B cell (primary cell): ENCODE measurements around the gene RANBP10. TPM values are rescaled to one million over a fixed set of nuclear protein-coding genes. Genes with fewer than 3 reads are reported as not detected.

Source experiments
- ATAC-seq: fragments of 200-7000 bp; cut with Tn5 transposase; one replicate; pipeline ENCODE4 v1.10.0; 2021; ENCODE audit warnings: low read depth, mild to moderate bottlenecking, moderate number of reproducible peaks, moderate library complexity
- CTCF ChIA-PET: fragments of 350-600 bp; sonication (Branson Sonifier 250); formaldehyde crosslinking; loops from one replicate; lab custom pipeline; 2021; ENCODE audit warnings: antibody characterized with exemption, inconsistent platforms; lab: Charles Lee
- POLR2A ChIA-PET: fragments of 350-600 bp; sonication (Branson Sonifier 250); formaldehyde crosslinking; loops from one replicate; lab custom pipeline; 2021; ENCODE audit warnings: antibody characterized with exemption; lab: Charles Lee
- DNase-seq: peaks from one replicate; pipeline ENCODE4 v3.0.0; 2013
- H2AFZ ChIP-seq: 2 replicates; pipeline ENCODE4 v1.6.1; 2012; ENCODE audit warnings: mild to moderate bottlenecking, low read depth, low read length; ENCODE audit not compliant: insufficient read depth, poor library complexity, severe bottlenecking
- H3K27ac ChIP-seq, 2 donors: 1 replicate in 1 of 2; 2 replicates in 1 of 2; pipeline ENCODE4 v1.5.1; 2012 to 2013; ENCODE audit warnings: low read length in 2 of 2, mild to moderate bottlenecking in 2 of 2, moderate library complexity in 1 of 2
- H3K27me3 ChIP-seq, 4 experiments: fragments of 200-600 bp in 1 of 4; sonication (generic) in 1 of 4; replicated peaks in 1 of 4; 1 replicate in 2 of 4; 2 replicates in 2 of 4; pipeline versions ENCODE4 v1.6.1 to v1.7.0; 2013 to 2016; ENCODE audit warnings: low read length in 3 of 4, mild to moderate bottlenecking in 2 of 4, mixed read lengths in 1 of 4, moderate library complexity in 1 of 4; ENCODE audit not compliant: insufficient read depth in 4 of 4, control insufficient read depth in 3 of 4; ENCODE audit errors: control extremely low read depth in 1 of 4
- H3K36me3 ChIP-seq, 2 experiments: replicated peaks in 1 of 2; 1 replicate in 1 of 2; 2 replicates in 1 of 2; pipeline versions ENCODE4 v1.6.1 to v1.7.1; 2013; ENCODE audit warnings: low read length in 1 of 2; ENCODE audit not compliant: insufficient read depth in 2 of 2, control insufficient read depth in 1 of 2; ENCODE audit errors: control extremely low read depth in 1 of 2, extremely low read depth in 1 of 2
- H3K4me1 ChIP-seq, 2 donors: fragments of 200-600 bp in 1 of 2; sonication (generic) in 1 of 2; 1 replicate in 1 of 2; 2 replicates in 1 of 2; pipeline versions ENCODE4 v1.5.1 to v1.6.1; 2013 to 2017; ENCODE audit warnings: low read length in 2 of 2; ENCODE audit not compliant: control insufficient read depth in 2 of 2, insufficient read depth in 2 of 2
- H3K4me2 ChIP-seq: replicated peaks from 2 replicates; pipeline ENCODE3; 2012; ENCODE audit warnings: mild to moderate bottlenecking, low read depth, low read length; ENCODE audit not compliant: poor library complexity, severe bottlenecking
- H3K4me3 ChIP-seq, 5 experiments: fragments of 200-600 bp in 1 of 5; sonication (generic) in 1 of 5; 1 replicate in 3 of 5; 2 replicates in 2 of 5; pipeline versions ENCODE4 v1.5.1 to v1.7.0; 2011 to 2016; ENCODE audit warnings: low read length in 4 of 5, mild to moderate bottlenecking in 4 of 5, low read depth in 2 of 5, control low read depth in 1 of 5, moderate library complexity in 1 of 5; ENCODE audit not compliant: insufficient read depth in 1 of 5; ENCODE audit errors: control extremely low read depth in 1 of 5, extremely low read depth in 1 of 5
- H3K79me2 ChIP-seq: fragments of 200-600 bp; sonication (generic); one replicate; pipeline ENCODE4 v1.6.0; 2016; ENCODE audit warnings: low read length; ENCODE audit not compliant: control insufficient read depth, insufficient read depth
- H3K9ac ChIP-seq: fragments of 200-600 bp; sonication (generic); 2 replicates; pipeline ENCODE4 v1.6.1; 2017; ENCODE audit warnings: mild to moderate bottlenecking, low read length, moderate library complexity
- H3K9me3 ChIP-seq, 3 donors: one replicate each; pipeline versions ENCODE4 v1.6.1 to v1.7.1; 2013; ENCODE audit warnings: low read length in 2 of 3; ENCODE audit not compliant: control insufficient read depth in 2 of 3, insufficient read depth in 1 of 3; ENCODE audit errors: control extremely low read depth in 1 of 3
- H4K20me1 ChIP-seq: 2 replicates; pipeline ENCODE4 v1.6.0; 2012; ENCODE audit warnings: mild to moderate bottlenecking, low read length; ENCODE audit not compliant: insufficient read depth, control insufficient read depth, poor library complexity, severe bottlenecking
- H3K27ac Mint-ChIP-seq: one replicate; pipeline ENCODE4 v1.8.0; 2021; ENCODE audit warnings: mixed read lengths
- H3K27me3 Mint-ChIP-seq: one replicate; pipeline ENCODE4 v1.8.0; 2021; ENCODE audit warnings: mixed read lengths
- H3K4me1 Mint-ChIP-seq: one replicate; pipeline ENCODE4 v1.8.0; 2021; ENCODE audit warnings: mixed read lengths
- H3K4me3 Mint-ChIP-seq: one replicate; pipeline ENCODE4 v1.8.0; 2021; ENCODE audit warnings: mixed read lengths
- H3K9me3 Mint-ChIP-seq: one replicate; pipeline ENCODE4 v1.8.0; 2022; ENCODE audit warnings: mixed read lengths; ENCODE audit not compliant: insufficient read depth
- EZH2 ChIP-seq: IDR thresholded peaks from 2 replicates; pipeline ENCODE4 v1.6.1; 2012; ENCODE audit warnings: borderline replicate concordance, low read depth, mild to moderate bottlenecking, moderate library complexity, low read length; ENCODE audit not compliant: insufficient read depth, poor library complexity, severe bottlenecking
- WGBS: methylation state at CpG from one replicate; pipeline ENCODE4 v1.1.5; 2013; ENCODE audit warnings: missing lambda C conversion rate; ENCODE audit not compliant: insufficient coverage; 5-methylcytosine and 5-hydroxymethylcytosine counted together
- intact Hi-C: fragments of 100-400 bp; cut with micrococcal nuclease; formaldehyde crosslinking; loops from one replicate; pipeline ENCODE4 v1.10.0; 2022
- polyA plus RNA-seq: library from polyadenylated mRNA; depleted of rRNA; stranded (reverse); fragments of >200 nt; gene quantifications from 2 replicates; pipeline ENCODE4 v1.2.3, GENCODE V29; 2012
- total RNA-seq, 2 donors: library from RNA; stranded (reverse); fragments of 120-200 nt in 1 of 2; gene quantifications; 1 replicate in 1 of 2; 2 replicates in 1 of 2; pipeline versions ENCODE4 v1.2.3 to v1.2.4, GENCODE V29; 2013 to 2022
- TF ChIP-seq, protein P1 (sequence below): fragments of 200-600 bp; IDR thresholded peaks from one replicate; pipeline ENCODE4 v1.8.0; 2022; ENCODE audit warnings: antibody characterized with exemption, mild to moderate bottlenecking

Gene RANBP10
- total and polyA plus RNA-seq, 2 donors (not counting 1 experiment from before 2014, with no cell fraction given) = 29.0 to 32.2 TPM

DNA sequence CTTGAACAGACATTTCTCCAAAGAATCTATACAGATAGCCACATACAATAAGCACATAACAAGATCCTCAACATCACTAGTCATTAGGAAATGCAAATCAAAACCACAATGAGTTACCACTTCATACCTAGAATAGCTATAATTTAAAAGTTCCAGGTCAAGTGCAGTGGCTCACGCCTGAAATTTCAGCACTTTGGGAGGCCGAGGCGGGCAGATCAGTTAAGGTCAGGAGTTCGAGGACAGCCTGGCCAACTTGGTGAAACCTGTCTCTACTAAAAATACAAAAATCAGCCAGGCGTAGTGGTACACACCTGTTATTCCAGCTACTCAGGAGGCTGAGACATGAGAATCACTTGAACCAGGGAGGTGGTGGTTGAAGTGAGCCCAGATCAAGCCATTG lies 19.9 kb downstream of the RANBP10 start:
- Histone ChIP-seq H3K79me2 (peaks cover 89% of the 10 kb centered on the region), H3K4me2 (no peak overlapping the region), H4K20me1 (peaks cover 47% of the 10 kb centered on the region), H3K27ac (no peak overlapping the region), H3K9me3 (no peaks in the 10 kb centered on the region), H3K4me1 (peaks cover 20 to 26% of the 10 kb centered on the region in 2 donors), H3K36me3 (peaks cover 0 to 2% of the 10 kb centered on the region in 2 experiments), H3K9ac (no peak overlapping the region), H3K4me3 (no peak overlapping the region), H3K27me3 (no peaks in the 10 kb centered on the region), H2AFZ (no peak overlapping the region)
- Mint-ChIP-seq H3K27me3 (no peaks in the 10 kb centered on the region), H3K4me1 (peaks cover 28% of the 10 kb centered on the region), H3K9me3 (no peaks in the 10 kb centered on the region), H3K4me3 (peak overlapping the region; percentile 15), H3K27ac (peak overlapping the region; percentile 34)
- no CpG with 5 or more reads among the region's 5 CpGs for WGBS
- ATAC-seq (no peak), DNase-seq (no peak)
- intact Hi-C loops = no loop called here
- CTCF ChIA-PET = no interaction called here
- POLR2A ChIA-PET = no interaction called here
- TF ChIP-seq, protein P1, sequence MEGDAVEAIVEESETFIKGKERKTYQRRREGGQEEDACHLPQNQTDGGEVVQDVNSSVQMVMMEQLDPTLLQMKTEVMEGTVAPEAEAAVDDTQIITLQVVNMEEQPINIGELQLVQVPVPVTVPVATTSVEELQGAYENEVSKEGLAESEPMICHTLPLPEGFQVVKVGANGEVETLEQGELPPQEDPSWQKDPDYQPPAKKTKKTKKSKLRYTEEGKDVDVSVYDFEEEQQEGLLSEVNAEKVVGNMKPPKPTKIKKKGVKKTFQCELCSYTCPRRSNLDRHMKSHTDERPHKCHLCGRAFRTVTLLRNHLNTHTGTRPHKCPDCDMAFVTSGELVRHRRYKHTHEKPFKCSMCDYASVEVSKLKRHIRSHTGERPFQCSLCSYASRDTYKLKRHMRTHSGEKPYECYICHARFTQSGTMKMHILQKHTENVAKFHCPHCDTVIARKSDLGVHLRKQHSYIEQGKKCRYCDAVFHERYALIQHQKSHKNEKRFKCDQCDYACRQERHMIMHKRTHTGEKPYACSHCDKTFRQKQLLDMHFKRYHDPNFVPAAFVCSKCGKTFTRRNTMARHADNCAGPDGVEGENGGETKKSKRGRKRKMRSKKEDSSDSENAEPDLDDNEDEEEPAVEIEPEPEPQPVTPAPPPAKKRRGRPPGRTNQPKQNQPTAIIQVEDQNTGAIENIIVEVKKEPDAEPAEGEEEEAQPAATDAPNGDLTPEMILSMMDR = no peak
- no peak for TF ChIP-seq EZH2

DNA sequence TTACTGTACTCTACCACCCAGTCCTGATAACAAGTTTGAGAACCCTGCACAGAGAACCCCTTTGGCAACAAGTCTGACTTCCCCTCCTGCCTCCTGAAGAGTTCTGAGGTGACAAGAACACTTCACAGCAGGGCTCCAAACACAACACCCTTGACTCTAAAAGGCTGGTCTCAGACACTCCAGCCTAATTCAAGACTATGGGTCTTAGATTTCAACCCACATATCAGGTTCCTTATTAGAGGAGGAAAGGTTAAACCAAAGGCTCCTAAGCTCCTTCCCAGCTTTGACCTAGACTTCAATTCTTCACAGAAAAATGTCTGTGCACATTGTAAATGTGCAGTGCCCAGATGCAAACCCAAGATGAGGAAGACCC lies 23.0 kb downstream of the RANBP10 start:
- Histone ChIP-seq H3K9me3 (no peaks in the 10 kb centered on the region), H3K27me3 (no peaks in the 10 kb centered on the region), H2AFZ (no peak overlapping the region), H3K36me3 (peaks cover 2 to 7% of the 10 kb centered on the region in 2 experiments), H3K4me1 (peaks cover 25% of the 10 kb centered on the region in 2 donors), H3K27ac (no peak overlapping the region), H3K79me2 (peaks cover 92% of the 10 kb centered on the region), H4K20me1 (peaks cover 72% of the 10 kb centered on the region), H3K4me3 (no peak overlapping the region), H3K9ac (no peak overlapping the region), H3K4me2 (no peak overlapping the region)
- no peak for ATAC-seq
- no peak for TF ChIP-seq EZH2
- TF ChIP-seq, protein P1 = no peak
- H3K9me3 Mint-ChIP-seq = no peaks in the 10 kb centered on the region
- no peak for DNase-seq
- no peak overlapping the region for H3K27ac Mint-ChIP-seq
- H3K4me1 Mint-ChIP-seq = peaks cover 37% of the 10 kb centered on the region
- ChIA-PET CTCF (no interaction called here), POLR2A (no interaction called here)
- no peaks in the 10 kb centered on the region for H3K27me3 Mint-ChIP-seq
- intact Hi-C loops = no loop called here
- H3K4me3 Mint-ChIP-seq = no peak overlapping the region
